Thymus (tissue), 11 donors: ENCODE measurements around the gene NTM. TPM values are rescaled to one million over a fixed set of nuclear protein-coding genes. Genes with fewer than 3 reads are reported as not detected.

Source experiments
- DNase-seq, 9 donors: peaks; one replicate each; pipeline ENCODE4 v3.0.0-alpha.2; 2013; ENCODE audit warnings: low spot score in 9 of 9, low read depth in 6 of 9, missing footprints in 1 of 9
- H3K27ac ChIP-seq, 2 donors: one replicate each; pipeline ENCODE4 v1.5.1; 2013; ENCODE audit warnings: control low read depth in 1 of 2, low read depth in 1 of 2, low read length in 1 of 2, mild to moderate bottlenecking in 1 of 2, moderate library complexity in 1 of 2
- H3K27me3 ChIP-seq, 2 donors: one replicate each; pipeline ENCODE4 v1.5.1; 2013; ENCODE audit warnings: low read length in 1 of 2; ENCODE audit not compliant: control insufficient read depth in 2 of 2, insufficient read depth in 1 of 2
- H3K36me3 ChIP-seq, 2 donors: one replicate each; pipeline ENCODE4 v1.5.1; 2013; ENCODE audit warnings: low read length in 1 of 2, mild to moderate bottlenecking in 1 of 2, moderate library complexity in 1 of 2; ENCODE audit not compliant: control insufficient read depth in 2 of 2, insufficient read depth in 2 of 2
- H3K4me1 ChIP-seq, 2 donors: one replicate each; pipeline ENCODE4 v1.5.1; 2013; ENCODE audit warnings: low read length in 2 of 2; ENCODE audit not compliant: control insufficient read depth in 2 of 2, insufficient read depth in 2 of 2
- H3K4me3 ChIP-seq, 2 donors: one replicate each; pipeline ENCODE4 v1.5.1; 2013; ENCODE audit warnings: low read length in 2 of 2, control low read depth in 1 of 2, mild to moderate bottlenecking in 1 of 2
- H3K9me3 ChIP-seq, 2 donors: one replicate each; pipeline ENCODE4 v1.5.1; 2013; ENCODE audit warnings: low read length in 1 of 2, mild to moderate bottlenecking in 1 of 2; ENCODE audit not compliant: control insufficient read depth in 2 of 2, insufficient read depth in 1 of 2
- WGBS: extraction: QIAGEN DNeasy Blood & Tissue Kit; methylation state at CpG from one replicate; pipeline ENCODE4 v1.1.7; 2013; 5-methylcytosine and 5-hydroxymethylcytosine counted together
- polyA plus RNA-seq: library from polyadenylated mRNA; stranded (reverse); fragments of 200-250 nt; gene quantifications from one replicate; pipeline ENCODE4 v1.2.3, GENCODE V29; 2013
- total RNA-seq: library from RNA; stranded (reverse); fragments of 120-200 nt; gene quantifications from one replicate; pipeline ENCODE4 v1.2.4, GENCODE V29; 2013
- donor health status: healthy.

The NTM gene
- total and polyA plus RNA-seq, 2 donors: 0.18 to 0.47 TPM

DNA sequence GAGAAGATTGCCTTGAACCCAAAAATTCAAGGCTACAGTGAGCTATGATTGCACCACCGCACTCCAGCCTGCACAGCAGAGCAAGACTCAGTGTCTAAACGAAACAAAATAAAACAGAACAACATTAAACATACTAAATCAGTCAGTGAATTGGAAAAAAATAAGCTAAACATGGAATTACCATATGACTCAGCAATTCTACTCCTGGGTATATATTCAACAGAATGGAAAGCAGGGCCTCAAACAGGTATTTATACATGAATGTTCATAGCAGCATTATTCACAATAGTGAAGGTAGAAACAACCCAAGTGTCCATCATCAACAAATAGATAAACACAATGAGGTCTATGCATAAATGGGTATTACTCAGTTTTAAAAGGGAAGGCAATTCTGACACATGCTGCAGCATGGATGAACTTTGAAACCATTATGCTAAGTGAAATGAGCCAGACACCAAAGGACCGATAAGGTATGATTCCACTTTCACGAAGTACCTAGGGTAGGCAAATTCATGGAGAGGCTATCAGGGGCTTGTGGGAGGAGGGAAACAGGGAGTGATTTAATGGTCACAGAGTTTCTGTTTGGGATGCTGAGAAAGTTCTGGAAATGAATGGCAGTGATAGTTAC is 15.5 kb downstream of the NTM start:
- Histone ChIP-seq H3K27ac (no peak overlapping the region), H3K36me3 (no peaks in the 10 kb centered on the region), H3K4me1 (no peaks in the 10 kb centered on the region), H3K27me3 (no peaks in the 10 kb centered on the region), H3K9me3 (no peaks in the 10 kb centered on the region), H3K4me3 (no peak overlapping the region)
- 88% methylated on average over 4 of the region's 4 CpGs for WGBS
- DNase-seq: no peak

DNA sequence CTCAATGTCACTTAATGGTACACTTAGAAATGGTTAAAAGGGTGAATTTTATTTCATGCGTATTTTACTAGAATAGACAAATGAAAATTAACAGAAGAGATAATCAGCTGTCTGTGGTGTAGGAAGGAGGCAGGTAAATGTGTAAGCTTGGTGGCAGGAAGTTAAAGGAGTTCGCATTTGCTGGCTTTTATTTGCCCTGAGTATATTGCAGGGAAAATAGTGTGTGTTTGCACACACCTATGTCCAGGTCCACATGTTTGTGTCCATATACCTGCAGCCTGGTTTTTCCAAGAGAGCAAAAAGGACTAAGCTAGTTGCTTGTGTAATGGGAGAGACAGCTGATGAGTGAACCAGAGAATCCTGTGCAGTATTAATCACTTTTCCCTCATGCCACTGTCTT is 16.0 kb downstream of the NTM start:
- 92% methylated on average over 2 of the region's 2 CpGs for WGBS
- no peaks in the 10 kb centered on the region for H3K36me3 ChIP-seq

DNA sequence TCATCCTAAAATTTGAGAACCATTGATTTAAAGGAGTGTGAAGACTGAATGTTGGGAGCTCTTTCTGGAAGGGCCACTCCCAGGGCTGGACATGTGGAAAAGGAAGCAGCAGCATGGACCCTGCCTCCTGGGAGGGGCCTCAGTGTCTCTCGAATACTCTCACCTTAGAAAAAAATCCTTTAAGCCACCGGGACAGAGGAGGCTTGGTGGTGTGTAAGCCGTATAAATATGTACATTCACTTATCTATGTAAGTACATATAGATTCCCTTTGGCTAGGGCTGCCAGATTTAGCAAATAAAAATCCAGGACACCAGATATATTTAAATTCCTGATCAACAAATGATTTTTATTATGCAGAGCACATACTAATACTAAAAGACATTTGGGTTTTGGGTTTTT is 17.6 kb downstream of the NTM start:
- WGBS: 90% methylated on average over 3 of the region's 3 CpGs
- H3K27me3 ChIP-seq: no peaks in the 10 kb centered on the region
- H3K4me1 ChIP-seq: no peaks in the 10 kb centered on the region
- no peak overlapping the region for H3K4me3 ChIP-seq
- DNase-seq: no peak
- H3K27ac ChIP-seq: no peak overlapping the region
- no peaks in the 10 kb centered on the region for H3K36me3 ChIP-seq
- no peaks in the 10 kb centered on the region for H3K9me3 ChIP-seq

More for the DNA sequence above, 16.0 kb downstream of the NTM start:
- no peak for DNase-seq
- Histone ChIP-seq H3K27me3 (no peaks in the 10 kb centered on the region), H3K9me3 (no peaks in the 10 kb centered on the region), H3K4me1 (no peaks in the 10 kb centered on the region), H3K27ac (no peak overlapping the region), H3K4me3 (no peak overlapping the region)

DNA sequence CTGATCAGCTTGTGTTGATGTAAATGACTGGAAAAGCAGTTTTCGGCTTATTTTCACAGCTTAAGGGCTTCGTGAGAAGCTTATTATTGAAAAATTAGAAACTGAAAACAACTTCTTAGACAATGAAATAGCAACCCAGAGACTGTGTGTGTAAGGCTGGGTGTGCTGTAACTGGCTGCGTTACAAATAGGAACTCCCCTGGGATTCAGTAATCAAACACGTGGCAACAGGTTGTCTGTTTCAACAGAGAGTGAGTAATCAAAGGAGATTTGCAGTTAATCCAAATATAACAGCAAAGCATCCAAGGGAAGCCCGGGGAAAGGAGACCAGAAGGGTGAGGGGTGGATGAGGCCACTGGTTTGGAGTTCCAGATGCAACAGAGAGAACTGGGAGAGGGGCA is 19.2 kb downstream of the NTM start:
- H3K36me3 ChIP-seq: no peaks in the 10 kb centered on the region
- 82% methylated on average over 5 of the region's 5 CpGs for WGBS
- no peaks in the 10 kb centered on the region for H3K9me3 ChIP-seq
- no peak overlapping the region for H3K4me3 ChIP-seq
- H3K27ac ChIP-seq: no peak overlapping the region
- DNase-seq: no peak
- no peaks in the 10 kb centered on the region for H3K4me1 ChIP-seq
- H3K27me3 ChIP-seq: no peaks in the 10 kb centered on the region

DNA sequence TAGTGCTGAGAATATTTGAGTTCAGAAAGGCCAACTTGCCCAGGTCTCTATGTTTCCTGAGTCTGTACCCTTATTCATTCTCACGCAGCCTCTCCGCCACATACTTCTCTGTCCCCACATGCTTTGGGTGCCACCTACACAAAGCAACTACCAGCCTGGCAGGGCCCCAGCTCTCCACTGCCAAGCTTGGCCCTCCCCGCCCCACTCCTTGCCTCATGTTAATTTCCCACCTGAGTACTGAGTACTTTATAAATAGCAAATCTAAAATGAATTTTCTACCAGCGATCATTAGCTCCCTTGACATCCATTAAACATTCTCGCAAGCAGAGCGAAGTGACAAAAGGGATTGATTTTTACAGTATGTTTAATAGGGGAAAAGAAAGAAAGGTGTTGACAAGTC is 20.8 kb downstream of the NTM start:
- H3K36me3 ChIP-seq: no peaks in the 10 kb centered on the region
- WGBS: 97% methylated on average over 6 of the region's 6 CpGs

DNA sequence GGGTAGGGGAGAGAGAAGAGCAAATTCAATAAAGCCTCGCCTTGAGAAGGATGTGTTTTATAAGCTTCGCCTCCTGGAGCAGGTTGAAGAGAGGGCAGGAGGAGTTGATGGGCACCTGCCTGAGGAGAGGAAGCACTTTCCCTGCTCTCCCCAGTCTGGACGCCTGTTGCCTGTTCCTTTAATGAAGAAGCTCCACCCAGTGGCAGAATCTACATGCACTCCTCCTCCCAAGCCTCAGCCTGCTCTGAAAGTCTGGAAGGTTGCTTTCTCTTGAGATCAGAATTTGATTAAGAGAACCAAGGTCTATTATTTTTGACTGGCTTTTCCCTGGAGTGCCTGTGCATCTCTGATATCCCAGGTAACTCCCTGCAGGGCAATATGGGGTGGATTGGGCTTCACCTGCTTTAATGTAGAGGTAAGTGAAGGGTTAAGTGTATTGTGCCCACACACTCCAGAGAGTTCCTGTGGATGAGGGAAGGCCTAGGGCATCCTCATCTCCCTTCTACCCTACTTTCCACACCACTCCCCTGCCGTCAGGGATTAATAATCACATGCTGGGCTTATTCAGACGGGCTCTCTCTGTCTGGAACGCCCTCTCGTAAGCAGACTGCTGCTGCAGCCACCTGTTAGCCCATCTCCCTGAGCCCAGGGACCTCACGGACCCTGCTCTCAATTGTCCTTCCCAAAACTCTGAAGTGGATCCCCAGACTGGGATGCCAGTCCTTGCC is 22.3 kb downstream of the NTM start:
- DNase-seq: no peak

More for the DNA sequence above, 20.8 kb downstream of the NTM start:
- Histone ChIP-seq H3K4me1 (no peaks in the 10 kb centered on the region), H3K4me3 (no peak overlapping the region), H3K27me3 (no peaks in the 10 kb centered on the region), H3K27ac (no peak overlapping the region), H3K9me3 (no peaks in the 10 kb centered on the region)
- no peak for DNase-seq

DNA sequence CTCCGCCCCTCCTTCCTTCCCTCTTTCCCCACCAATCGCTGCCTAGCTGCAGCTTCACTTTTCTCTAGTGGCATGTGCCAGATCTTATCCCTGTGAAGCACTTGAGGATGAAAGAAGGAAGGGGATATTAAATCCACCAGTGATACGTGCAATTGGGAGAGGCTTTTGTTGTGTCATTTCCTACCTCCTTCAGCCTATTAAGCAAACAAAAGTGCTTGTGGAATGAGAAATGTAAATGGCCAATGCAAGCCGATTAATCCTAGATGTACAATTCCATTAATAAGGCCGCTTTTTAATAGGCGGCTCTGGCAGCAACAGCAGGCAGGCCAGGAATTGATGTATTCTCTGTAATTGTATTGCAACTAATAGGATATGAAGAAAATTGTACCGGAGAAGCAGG is 23.3 kb downstream of the NTM start:
- DNase-seq: no peak
- WGBS: 86% methylated on average over 7 of the region's 7 CpGs
- no peaks in the 10 kb centered on the region for H3K36me3 ChIP-seq

More for the DNA sequence above, 22.3 kb downstream of the NTM start:
- H3K27me3 ChIP-seq: no peaks in the 10 kb centered on the region
- no peaks in the 10 kb centered on the region for H3K9me3 ChIP-seq
- H3K4me3 ChIP-seq: no peak overlapping the region
- 71% methylated on average over 8 of the region's 8 CpGs for WGBS
- H3K4me1 ChIP-seq: no peaks in the 10 kb centered on the region
- H3K27ac ChIP-seq: no peak overlapping the region
- no peaks in the 10 kb centered on the region for H3K36me3 ChIP-seq

DNA sequence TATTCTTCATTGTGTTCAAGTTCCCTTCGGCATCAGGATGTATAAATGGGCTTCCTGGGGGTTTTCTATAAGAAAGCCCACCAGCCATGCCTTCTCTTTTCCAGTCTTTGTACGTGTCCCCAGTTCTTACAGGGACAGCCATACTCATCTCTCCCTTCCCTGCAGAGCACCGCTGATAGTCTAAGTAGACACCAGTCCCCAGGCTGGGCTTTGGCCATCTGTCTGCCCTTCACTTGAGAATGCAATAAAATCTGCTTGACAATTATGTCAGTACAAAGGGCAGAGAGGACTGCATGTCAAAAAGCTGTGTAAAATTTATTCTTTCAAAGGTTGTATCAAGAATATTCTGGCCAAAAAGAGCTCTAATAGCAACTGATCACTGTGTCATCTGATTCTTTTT is 27.3 kb downstream of the NTM start:
- H3K36me3 ChIP-seq: no peaks in the 10 kb centered on the region
- no peak overlapping the region for H3K4me3 ChIP-seq
- no peaks in the 10 kb centered on the region for H3K27me3 ChIP-seq
- H3K27ac ChIP-seq: no peak overlapping the region
- no peaks in the 10 kb centered on the region for H3K9me3 ChIP-seq
- 73% methylated on average over 3 of the region's 3 CpGs for WGBS
- no peaks in the 10 kb centered on the region for H3K4me1 ChIP-seq
- no peak for DNase-seq

More for the DNA sequence above, 23.3 kb downstream of the NTM start:
- Histone ChIP-seq H3K4me3 (no peak overlapping the region), H3K27me3 (no peaks in the 10 kb centered on the region), H3K4me1 (no peaks in the 10 kb centered on the region), H3K9me3 (no peaks in the 10 kb centered on the region), H3K27ac (no peak overlapping the region)

DNA sequence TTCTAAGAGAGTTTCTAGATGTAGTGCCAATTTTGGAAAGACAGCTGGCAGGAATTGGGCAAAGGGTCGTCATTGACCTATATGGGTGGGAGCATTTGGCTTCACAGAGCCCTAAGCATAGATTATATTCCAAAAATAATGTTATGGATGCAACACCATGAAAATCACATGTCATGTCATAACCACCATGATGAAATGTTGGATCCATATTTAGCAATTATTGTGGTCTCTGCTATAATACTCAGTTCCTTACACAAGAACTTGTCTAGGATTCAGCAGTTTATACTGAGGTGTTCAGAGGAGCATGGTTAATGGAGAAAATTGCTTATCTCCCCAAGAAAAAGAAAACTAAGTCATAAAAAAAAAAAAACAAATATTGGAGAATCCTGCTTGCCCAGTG is 31.6 kb downstream of the NTM start:
- Histone ChIP-seq H3K27me3 (no peaks in the 10 kb centered on the region), H3K4me1 (no peaks in the 10 kb centered on the region), H3K9me3 (no peaks in the 10 kb centered on the region), H3K36me3 (no peaks in the 10 kb centered on the region), H3K27ac (no peak overlapping the region), H3K4me3 (no peak overlapping the region)
- 80% methylated on average over 1 of the region's 1 CpG for WGBS
- no peak for DNase-seq
